PC-9 (cell line): ENCODE measurements around the gene SLC39A8. TPM values are rescaled to one million over a fixed set of nuclear protein-coding genes. Genes with fewer than 3 reads are reported as not detected.

Experiments
- BruUV-seq: library from RNA; stranded (reverse); fragments of 400-500 nt; replicated peaks from 2 replicates; lab custom pipeline; 2021; lab: Mats Ljungman, UMichigan
- CTCF ChIA-PET: fragments of 300-600 bp; sonication (Branson Sonifier 250); formaldehyde crosslinking; loops from one replicate; lab custom pipeline; 2022; ENCODE audit warnings: antibody characterized with exemption; lab: Charles Lee
- POLR2A ChIA-PET: fragments of 300-600 bp; sonication (Branson Sonifier 250); formaldehyde crosslinking; loops from one replicate; lab custom pipeline; 2022; ENCODE audit warnings: antibody characterized with exemption; ENCODE audit not compliant: unreplicated experiment; lab: Charles Lee
- DNase-seq, 2 experiments: peaks; one replicate each; pipeline versions ENCODE4 v3.0.0 to v3.0.0-alpha.2; 2015 to 2022; ENCODE audit warnings: mixed read lengths in 1 of 2
- H2AFZ ChIP-seq: fragments of 200-600 bp; sonication (generic); 2 replicates; pipeline ENCODE4 v1.8.1; 2017; ENCODE audit warnings: antibody characterized with exemption
- H3F3A ChIP-seq: fragments of 200-600 bp; sonication (generic); 2 replicates; pipeline ENCODE4 v1.8.1; 2017; ENCODE audit warnings: antibody characterized with exemption, mild to moderate bottlenecking, low read depth; ENCODE audit not compliant: insufficient read depth
- H3K27ac ChIP-seq: fragments of 200-600 bp; sonication (generic); 2 replicates; pipeline ENCODE4 v1.6.1; 2016; ENCODE audit warnings: mixed run types
- H3K27me3 ChIP-seq: fragments of 200-600 bp; sonication (generic); 2 replicates; pipeline ENCODE4 v1.6.1; 2016; ENCODE audit warnings: low read depth, mixed run types; ENCODE audit not compliant: insufficient read depth
- H3K36me3 ChIP-seq: fragments of 200-600 bp; sonication (generic); 2 replicates; pipeline ENCODE4 v1.6.1; 2016; ENCODE audit warnings: low read depth, mixed run types
- H3K4me1 ChIP-seq: fragments of 200-600 bp; sonication (generic); replicated peaks from 2 replicates; pipeline ENCODE4 v1.6.1; 2016; ENCODE audit warnings: mixed run types; ENCODE audit not compliant: insufficient read depth
- H3K4me2 ChIP-seq: fragments of 200-600 bp; sonication (generic); 2 replicates; pipeline ENCODE4 v1.6.1; 2017; ENCODE audit warnings: mixed run types
- H3K4me3 ChIP-seq: fragments of 200-600 bp; sonication (generic); 2 replicates; pipeline ENCODE4 v1.6.1; 2016; ENCODE audit warnings: mixed run types
- H3K79me2 ChIP-seq: fragments of 200-600 bp; sonication (generic); 2 replicates; pipeline ENCODE4 v1.6.1; 2017; ENCODE audit warnings: low read depth, mixed run types
- H3K9me2 ChIP-seq: fragments of 200-600 bp; sonication (generic); 2 replicates; pipeline ENCODE4 v1.8.1; 2017; ENCODE audit warnings: mild to moderate bottlenecking; ENCODE audit not compliant: insufficient read depth
- H3K9me3 ChIP-seq: fragments of 200-600 bp; sonication (generic); 2 replicates; pipeline ENCODE4 v1.8.1; 2016; ENCODE audit warnings: low read depth; ENCODE audit not compliant: insufficient read depth
- H4K20me1 ChIP-seq: fragments of 200-600 bp; sonication (generic); 2 replicates; pipeline ENCODE4 v1.8.1; 2017; ENCODE audit not compliant: insufficient read depth
- CTCF ChIP-seq: fragments of 200-600 bp; sonication (generic); conservative IDR thresholded peaks from 2 replicates; pipeline ENCODE4 v1.6.1; 2017; ENCODE audit warnings: mixed run types, antibody characterized with exemption, mild to moderate bottlenecking, moderate library complexity
- EZH2 ChIP-seq: fragments of 200-600 bp; sonication (generic); IDR thresholded peaks from 2 replicates; pipeline ENCODE4 v1.8.0; 2017; ENCODE audit warnings: antibody characterized with exemption, low read depth
- intact Hi-C: fragments of 100-400 bp; cut with micrococcal nuclease; formaldehyde crosslinking; loops from one replicate; pipeline ENCODE4 v1.10.0; 2022; ENCODE audit not compliant: unreplicated experiment
- total RNA-seq: library from RNA; stranded (reverse); gene quantifications from 2 replicates; pipeline ENCODE4 v1.2.3, GENCODE V29; 2021

Gene SLC39A8
- total RNA-seq, 1 experiment from 2014 or later, result 14.5 TPM

GRCh38 chr4:102216666-102217065 lies 128.6 kb downstream of the SLC39A8 start:
- TF ChIP-seq EZH2 (no peak), CTCF (no peak)
- Histone ChIP-seq H3K4me1 (0 out of 2 replicates have a peak, but pooled peaks cover 4% of the 10 kb centered on the region), H3K27ac (no peak overlapping the region), H2AFZ (no peak overlapping the region), H3K4me3 (no peak overlapping the region), H3K27me3 (no peaks in the 10 kb centered on the region), H4K20me1 (no peaks in the 10 kb centered on the region), H3K9me3 (no peaks in the 10 kb centered on the region), H3F3A (peaks cover 3% of the 10 kb centered on the region; the same call in 1 of the 2 replicates), H3K36me3 (no peaks in the 10 kb centered on the region), H3K4me2 (no peak overlapping the region), H3K79me2 (no peaks in the 10 kb centered on the region), H3K9me2 (no peaks in the 10 kb centered on the region)
- intact Hi-C loops, result no loop called here
- CTCF ChIA-PET, result no interaction called here
- no TSS peak for BruUV-seq
- no peak for DNase-seq
- POLR2A ChIA-PET, result no interaction called here

GRCh38 chr4:102213031-102213430 lies 132.3 kb downstream of the SLC39A8 start:
- CTCF ChIA-PET, result no interaction called here
- DNase-seq, result no peak
- Histone ChIP-seq H3K4me1 (0 out of 2 replicates have a peak, but pooled peaks cover 4% of the 10 kb centered on the region), H4K20me1 (no peaks in the 10 kb centered on the region), H3K27me3 (no peaks in the 10 kb centered on the region), H3K9me2 (no peaks in the 10 kb centered on the region), H3K79me2 (no peaks in the 10 kb centered on the region), H3F3A (peaks cover 3% of the 10 kb centered on the region; the same call in 1 of the 2 replicates), H3K4me3 (no peak overlapping the region), H3K4me2 (no peak overlapping the region), H2AFZ (no peak overlapping the region), H3K9me3 (no peaks in the 10 kb centered on the region), H3K36me3 (no peaks in the 10 kb centered on the region), H3K27ac (no peak overlapping the region)
- TF ChIP-seq CTCF, result no peak
- no peak for TF ChIP-seq EZH2
- POLR2A ChIA-PET, result no interaction called here
- intact Hi-C loops, result no loop called here
- no TSS peak for BruUV-seq

Other genes starting within 250 kb of the SLC39A8 start
- 11.6 and 16.8 TPM in 2 replicates for gene NFKB1, start 155.9 kb upstream of the SLC39A8 start, total RNA-seq